AG04449 (cell line): ENCODE data around the gene CEP89.

Experiments used
- CTCF ChIA-PET: fragments of 350-600 bp; formaldehyde crosslinking; extraction: SDS; loops from one replicate; lab custom pipeline; 2021; ENCODE audit warnings: antibody characterized with exemption; lab: Yijun Ruan, JAX
- POLR2A ChIA-PET: fragments of 400-600, 350-600 bp; formaldehyde crosslinking; extraction: SDS; loops from one replicate; lab custom pipeline; 2020; ENCODE audit warnings: antibody characterized with exemption, inconsistent platforms; lab: Yijun Ruan, JAX
- DNase-seq: peaks from one replicate; pipeline ENCODE4 v3.0.0-alpha.2; 2010; ENCODE audit warnings: low read depth, low spot score
- H3K4me3 ChIP-seq: 2 replicates; pipeline ENCODE4 v1.5.1; 2011; ENCODE audit warnings: low read depth, mild to moderate bottlenecking, control low read depth, low read length
- CTCF ChIP-seq: IDR thresholded peaks from one replicate; pipeline ENCODE4 v1.5.1; 2011; ENCODE audit warnings: mild to moderate bottlenecking, moderate library complexity, low read length, control low read depth, inconsistent platforms; ENCODE audit not compliant: insufficient read depth; ENCODE audit errors: missing control alignments

CEP89 gene

GRCh38 chr19:32873247-32873959 is 98.4 kb downstream of the CEP89 start:
- ChIA-PET CTCF (no interaction called here), POLR2A (no interaction called here)
- DNase-seq = no peak
- no peak overlapping the region for H3K4me3 ChIP-seq
- no peak for TF ChIP-seq CTCF

GRCh38 chr19:32872391-32872790 is 99.4 kb downstream of the CEP89 start:
- ChIA-PET CTCF (no interaction called here), POLR2A (no interaction called here)
- no peak overlapping the region for H3K4me3 ChIP-seq
- DNase-seq = no peak
- TF ChIP-seq CTCF = no peak

GRCh38 chr19:32870981-32871451 is 100.7 kb downstream of the CEP89 start:
- H3K4me3 ChIP-seq = no peak overlapping the region
- DNase-seq = no peak
- no peak for TF ChIP-seq CTCF
- POLR2A ChIA-PET = no interaction called here
- CTCF ChIA-PET = no interaction called here

GRCh38 chr19:32869966-32870573 is 101.7 kb downstream of the CEP89 start:
- ChIA-PET CTCF (interaction anchor here (0.6 kb wide), 1 partner anchor 1032 kb away, joined by 4 read pairs; no protein-coding TSS in a partner anchor), POLR2A (no interaction called here)

GRCh38 chr19:32869369-32869965 is 102.3 kb downstream of the CEP89 start, which contains the start of gene SLC7A9:
SLC7A9 (minus strand) TSS chr19:32869767; CDS start chr19:32868534, 1,233 bp downstream.
- ChIA-PET CTCF (interaction anchor here (0.6 kb wide), 1 partner anchor 1031 kb away, joined by 4 read pairs; no protein-coding TSS in a partner anchor), POLR2A (no interaction called here)
- no peak for DNase-seq
- TF ChIP-seq CTCF = no peak
- H3K4me3 ChIP-seq = no peak within 1 kb of the TSS

More at GRCh38 chr19:32869966-32870573, 101.7 kb downstream of the CEP89 start:
- no peak for TF ChIP-seq CTCF
- no peak for DNase-seq
- no peak overlapping the region for H3K4me3 ChIP-seq
